ENCODE data around the gene DCAF6. TPM values are rescaled to one million over a fixed set of nuclear protein-coding genes. Genes with fewer than 3 reads are reported as not detected.

Gene DCAF6
- total RNA-seq, 2 donors from 2014 or later: 47.2 to 76.7 TPM

DNA sequence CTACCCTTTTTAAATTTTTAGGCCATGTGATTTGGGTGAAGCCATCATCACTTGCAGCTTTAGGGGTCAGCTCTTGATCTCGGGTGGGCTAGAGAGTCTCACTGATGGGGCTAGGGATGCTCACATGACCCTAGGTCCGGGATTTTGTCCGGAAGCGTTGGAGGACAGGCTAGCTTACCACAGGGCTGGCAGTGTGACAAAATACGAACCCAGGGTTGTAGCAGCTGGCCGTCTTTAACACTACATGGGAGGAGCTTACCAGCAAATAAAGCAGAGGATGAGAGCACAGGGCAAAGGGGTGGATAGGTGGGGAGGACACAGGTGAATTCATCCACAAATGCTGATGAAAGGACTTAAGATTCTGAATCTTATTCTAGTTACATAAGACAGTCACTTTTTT lies 178.4 kb downstream of the DCAF6 start:
- no peaks in the 10 kb centered on the region for H3K27me3 ChIP-seq (replicated peaks; ENCODE audit: insufficient read depth)
- no peak overlapping the region for H3K27ac ChIP-seq
- no peak overlapping the region for H3K4me3 ChIP-seq
- peaks cover 0 to 17% of the 10 kb centered on the region in 2 donors for H3K4me1 ChIP-seq (ENCODE audit: control insufficient read depth in 1 of 2, low read depth in 2 of 2)
- TF ChIP-seq, protein P1, sequence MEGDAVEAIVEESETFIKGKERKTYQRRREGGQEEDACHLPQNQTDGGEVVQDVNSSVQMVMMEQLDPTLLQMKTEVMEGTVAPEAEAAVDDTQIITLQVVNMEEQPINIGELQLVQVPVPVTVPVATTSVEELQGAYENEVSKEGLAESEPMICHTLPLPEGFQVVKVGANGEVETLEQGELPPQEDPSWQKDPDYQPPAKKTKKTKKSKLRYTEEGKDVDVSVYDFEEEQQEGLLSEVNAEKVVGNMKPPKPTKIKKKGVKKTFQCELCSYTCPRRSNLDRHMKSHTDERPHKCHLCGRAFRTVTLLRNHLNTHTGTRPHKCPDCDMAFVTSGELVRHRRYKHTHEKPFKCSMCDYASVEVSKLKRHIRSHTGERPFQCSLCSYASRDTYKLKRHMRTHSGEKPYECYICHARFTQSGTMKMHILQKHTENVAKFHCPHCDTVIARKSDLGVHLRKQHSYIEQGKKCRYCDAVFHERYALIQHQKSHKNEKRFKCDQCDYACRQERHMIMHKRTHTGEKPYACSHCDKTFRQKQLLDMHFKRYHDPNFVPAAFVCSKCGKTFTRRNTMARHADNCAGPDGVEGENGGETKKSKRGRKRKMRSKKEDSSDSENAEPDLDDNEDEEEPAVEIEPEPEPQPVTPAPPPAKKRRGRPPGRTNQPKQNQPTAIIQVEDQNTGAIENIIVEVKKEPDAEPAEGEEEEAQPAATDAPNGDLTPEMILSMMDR (IDR thresholded peaks at IDR 0.05): no peak
- ATAC-seq (ENCODE audit: insufficient number of reproducible peaks, low FRiP score, low read depth): no peak
- DNase-seq (ENCODE audit: low spot score): no peak
- H3K9me3 ChIP-seq: no peaks in the 10 kb centered on the region
- H3K36me3 ChIP-seq: no peaks in the 10 kb centered on the region

DNA sequence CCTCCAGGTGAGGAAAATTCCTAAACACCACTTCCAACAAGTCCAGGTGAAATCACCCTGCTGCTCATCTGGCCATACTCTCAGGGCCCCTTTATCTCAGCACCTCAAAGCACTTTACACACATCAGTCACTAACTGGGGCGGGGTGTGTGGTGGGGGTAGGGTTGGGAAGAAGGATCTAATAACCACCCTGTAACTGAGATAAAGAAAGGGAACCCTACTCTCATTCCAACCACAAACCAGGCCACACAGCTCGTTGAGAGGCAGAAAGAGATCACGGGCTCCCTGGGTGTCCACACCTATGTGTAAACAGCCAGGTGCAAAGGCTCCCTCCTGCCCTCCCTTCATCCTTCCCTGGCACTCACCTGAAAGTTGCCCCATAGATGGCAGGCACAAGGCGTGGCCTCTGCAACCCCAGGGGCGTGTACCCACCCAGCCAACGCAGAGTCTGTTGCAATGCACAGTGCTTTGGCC lies 179.9 kb downstream of the DCAF6 start:
- no peaks in the 10 kb centered on the region for H3K9me3 ChIP-seq

DNA sequence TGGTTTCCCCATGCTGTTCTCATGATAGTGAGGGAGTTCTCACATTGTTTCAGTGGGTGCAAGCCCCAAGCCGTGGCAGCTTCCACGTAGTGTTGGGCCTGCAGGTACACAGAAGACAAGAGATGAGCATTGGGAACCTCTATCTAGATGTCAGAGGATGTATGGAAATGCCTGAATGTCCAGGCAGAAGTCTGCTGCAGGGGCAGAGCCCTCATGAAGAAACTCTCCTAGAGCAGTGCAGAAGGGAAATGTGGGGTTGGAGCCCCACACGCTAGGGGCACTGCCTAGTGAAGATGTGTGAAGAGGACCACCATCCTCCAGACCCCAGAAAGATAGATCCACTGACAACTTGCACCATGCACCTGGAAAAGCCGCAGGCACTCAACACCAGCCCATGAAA lies 183.3 kb downstream of the DCAF6 start:
- no peaks in the 10 kb centered on the region for H3K36me3 ChIP-seq
- no peak overlapping the region for H3K4me3 ChIP-seq
- H3K27me3 ChIP-seq (replicated peaks; ENCODE audit: insufficient read depth): no peaks in the 10 kb centered on the region
- no peak overlapping the region for H3K27ac ChIP-seq
- TF ChIP-seq, protein P1 (IDR thresholded peaks at IDR 0.05): no peak
- H3K4me1 ChIP-seq (ENCODE audit: control insufficient read depth in 1 of 2, low read depth in 2 of 2): peaks cover 7 to 27% of the 10 kb centered on the region in 2 donors
- ATAC-seq (ENCODE audit: insufficient number of reproducible peaks, low FRiP score, low read depth) (no peak), DNase-seq (ENCODE audit: low spot score) (no peak)
- H3K9me3 ChIP-seq: no peaks in the 10 kb centered on the region

More for the DNA sequence above, 179.9 kb downstream of the DCAF6 start:
- Histone ChIP-seq H3K27ac (no peak overlapping the region), H3K36me3 (no peaks in the 10 kb centered on the region), H3K27me3 (replicated peaks; ENCODE audit: insufficient read depth) (no peaks in the 10 kb centered on the region), H3K4me1 (ENCODE audit: control insufficient read depth in 1 of 2, low read depth in 2 of 2) (peaks cover 0 to 20% of the 10 kb centered on the region in 2 donors), H3K4me3 (no peak overlapping the region)
- TF ChIP-seq, protein P1 (IDR thresholded peaks at IDR 0.05): no peak
- no peak for DNase-seq (ENCODE audit: low spot score)
- no peak for ATAC-seq (ENCODE audit: insufficient number of reproducible peaks, low FRiP score, low read depth)

DNA sequence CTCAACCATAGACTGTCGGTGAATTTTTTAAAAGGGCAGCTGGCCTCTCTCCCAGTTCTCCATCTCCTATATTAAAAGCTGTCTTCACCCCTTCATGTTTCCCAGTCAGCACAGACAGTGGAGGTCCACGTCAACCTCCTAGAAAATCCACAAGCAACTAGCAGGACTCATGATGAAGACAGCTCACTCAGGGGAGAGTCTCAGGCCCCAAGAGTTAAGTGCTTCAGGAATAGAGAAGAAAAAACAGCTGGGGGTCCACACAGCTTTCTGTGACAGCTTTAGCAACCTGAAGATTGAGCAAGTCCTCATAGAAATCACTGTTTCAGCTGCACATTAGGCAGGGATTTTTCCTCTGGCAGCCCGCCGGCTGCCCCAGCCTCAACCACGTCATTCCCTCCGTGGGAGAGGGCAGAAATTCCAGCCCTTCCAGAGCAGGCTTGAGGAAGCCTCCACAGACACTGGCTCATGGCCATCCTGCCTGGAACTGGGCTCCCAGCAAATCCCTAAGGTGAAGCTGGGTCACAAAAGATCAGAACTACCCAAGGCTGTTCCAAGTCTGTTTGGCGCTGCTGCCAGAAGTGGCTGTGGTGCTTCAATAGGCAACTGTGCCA lies 185.0 kb downstream of the DCAF6 start:
- Histone ChIP-seq H3K9me3 (no peaks in the 10 kb centered on the region), H3K36me3 (no peaks in the 10 kb centered on the region), H3K27ac (peak overlapping the region; percentile 60 to 66), H3K27me3 (replicated peaks; ENCODE audit: insufficient read depth) (no peaks in the 10 kb centered on the region), H3K4me3 (peak overlapping the region; percentile 14), H3K4me1 (ENCODE audit: control insufficient read depth in 1 of 2, low read depth in 2 of 2) (peaks cover 7 to 27% of the 10 kb centered on the region in 2 donors)
- ATAC-seq (ENCODE audit: insufficient number of reproducible peaks, low FRiP score, low read depth) (peak; percentile 45), DNase-seq (ENCODE audit: low spot score) (peak; percentile 14)
- TF ChIP-seq, protein P1 (IDR thresholded peaks at IDR 0.05): no peak

DNA sequence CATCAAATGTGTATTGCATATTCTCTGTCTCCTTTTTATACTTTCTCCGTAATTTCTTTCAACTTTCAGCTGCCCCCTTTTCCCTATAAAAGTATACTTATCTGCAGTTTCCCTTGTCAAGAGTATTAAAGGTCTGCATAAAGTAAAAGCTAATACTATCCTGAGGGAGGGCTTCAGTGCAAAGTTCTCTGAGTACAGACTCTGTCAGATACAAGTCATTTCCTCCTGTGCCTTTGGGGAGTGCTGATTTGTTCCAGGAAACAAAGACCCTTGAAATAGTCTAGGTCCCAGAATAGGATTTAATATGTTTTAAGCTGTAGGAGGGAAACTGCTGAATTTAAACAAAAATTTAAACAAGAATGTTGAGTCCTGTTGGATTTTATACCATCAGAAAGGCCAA lies 188.6 kb downstream of the DCAF6 start:
- no peak overlapping the region for H3K27ac ChIP-seq
- DNase-seq (ENCODE audit: low spot score) (no peak), ATAC-seq (ENCODE audit: insufficient number of reproducible peaks, low FRiP score, low read depth) (no peak)
- no peaks in the 10 kb centered on the region for H3K9me3 ChIP-seq
- H3K4me3 ChIP-seq: no peak overlapping the region
- TF ChIP-seq, protein P1 (IDR thresholded peaks at IDR 0.05): no peak
- H3K27me3 ChIP-seq (replicated peaks; ENCODE audit: insufficient read depth): no peaks in the 10 kb centered on the region
- peaks cover 7 to 27% of the 10 kb centered on the region in 2 donors for H3K4me1 ChIP-seq (ENCODE audit: control insufficient read depth in 1 of 2, low read depth in 2 of 2)
- H3K36me3 ChIP-seq: no peaks in the 10 kb centered on the region

Other genes with a start within 250 kb of the DCAF6 start
- 100 to 1,000 TPM in 1 of 2 donors, 10 to 100 TPM in 1; 92.6 to 108 TPM for gene MPZL1, start 214.7 kb upstream of the DCAF6 start, total RNA-seq
- under 1 TPM in 1 of 2 donors, not detected in 1; 0.54 TPM for gene ADCY10, start 22.5 kb upstream of the DCAF6 start, total RNA-seq
- 10 to 100 TPM; 17.6 to 33.8 TPM for gene MPC2, start 389 bp downstream of the DCAF6 start, total RNA-seq
- gene GPR161, start 200.2 kb downstream of the DCAF6 start, total RNA-seq: 10 to 100 TPM; 10.3 to 11.6 TPM
- 10 to 100 TPM; 18.5 to 22.9 TPM for gene TIPRL, start 242.3 kb downstream of the DCAF6 start, total RNA-seq

Measured in thoracic aorta (tissue), 2 donors.